Measurements from ENCODE around the gene CPNE6. TPM values are rescaled to one million over a fixed set of nuclear protein-coding genes. Genes with fewer than 3 reads are reported as not detected.

Gene CPNE6
- total RNA-seq, 1 donor from 2014 or later, result not detected

- Mint-ChIP-seq H3K4me3 (no peak overlapping the region), H3K9me3 (no peaks in the 10 kb centered on the region), H3K4me1 (ENCODE audit: unreplicated experiment) (peaks cover 18% of the 10 kb centered on the region), H3K36me3 (no peaks in the 10 kb centered on the region), H3K27me3 (peaks cover 25% of the 10 kb centered on the region), H3K27ac (no peak overlapping the region)
- no peak for TF ChIP-seq CTCF (conservative IDR thresholded peaks at IDR 0.05)
- DNase-seq (ENCODE audit: extremely low spot score, unreplicated experiment), result no peak
These were observed 5.7 kb downstream of the CPNE6 start for GRCh38 chr14:24077086-24077485.

GRCh38 chr14:24078146-24078545, 6.8 kb downstream of the CPNE6 start:
- no peak overlapping the region for H3K27ac Mint-ChIP-seq
- no peak for DNase-seq (ENCODE audit: extremely low spot score, unreplicated experiment)
- H3K4me1 Mint-ChIP-seq (ENCODE audit: unreplicated experiment), result peaks cover 19% of the 10 kb centered on the region
- TF ChIP-seq CTCF (conservative IDR thresholded peaks at IDR 0.05), result no peak
- peaks cover 32% of the 10 kb centered on the region for H3K27me3 Mint-ChIP-seq
- H3K9me3 Mint-ChIP-seq, result no peaks in the 10 kb centered on the region
- H3K4me3 Mint-ChIP-seq, result no peak overlapping the region
- no peaks in the 10 kb centered on the region for H3K36me3 Mint-ChIP-seq

GRCh38 chr14:24079491-24080141, 8.3 kb downstream of the CPNE6 start:
- Mint-ChIP-seq H3K4me1 (ENCODE audit: unreplicated experiment) (peaks cover 19% of the 10 kb centered on the region), H3K9me3 (no peaks in the 10 kb centered on the region), H3K4me3 (peak overlapping the region; percentile 83), H3K27me3 (peaks cover 44% of the 10 kb centered on the region), H3K27ac (no peak overlapping the region), H3K36me3 (no peaks in the 10 kb centered on the region)
- DNase-seq (ENCODE audit: extremely low spot score, unreplicated experiment), result no peak
- no peak for TF ChIP-seq CTCF (conservative IDR thresholded peaks at IDR 0.05)

- H3K4me1 Mint-ChIP-seq (ENCODE audit: unreplicated experiment), result peaks cover 22% of the 10 kb centered on the region
- H3K27ac Mint-ChIP-seq, result no peak overlapping the region
- TF ChIP-seq CTCF (conservative IDR thresholded peaks at IDR 0.05), result no peak
- H3K9me3 Mint-ChIP-seq, result no peaks in the 10 kb centered on the region
- H3K4me3 Mint-ChIP-seq, result peak overlapping the region; percentile 83
- H3K27me3 Mint-ChIP-seq, result peaks cover 47% of the 10 kb centered on the region
- DNase-seq (ENCODE audit: extremely low spot score, unreplicated experiment), result no peak
- H3K36me3 Mint-ChIP-seq, result no peaks in the 10 kb centered on the region
These were observed 8.8 kb downstream of the CPNE6 start for GRCh38 chr14:24080142-24080530.

GRCh38 chr14:24080888-24081738, 9.8 kb downstream of the CPNE6 start:
- Mint-ChIP-seq H3K27ac (peak overlapping the region; percentile 21), H3K9me3 (no peaks in the 10 kb centered on the region), H3K36me3 (no peaks in the 10 kb centered on the region), H3K4me1 (ENCODE audit: unreplicated experiment) (peaks cover 22% of the 10 kb centered on the region), H3K27me3 (peaks cover 50% of the 10 kb centered on the region), H3K4me3 (peak overlapping the region; percentile 83)
- no peak for DNase-seq (ENCODE audit: extremely low spot score, unreplicated experiment)
- TF ChIP-seq CTCF (conservative IDR thresholded peaks at IDR 0.05), result no peak

Data from type B pancreatic cell (in vitro differentiated cells).